ENCODE data around the gene CDK5R1.
"Not testable (repeated sequence)": the region's sequence is repeated elsewhere in the genome, so short reads cannot be mapped to it uniquely, and the experiment has no call there.

Gene CDK5R1

DNA sequence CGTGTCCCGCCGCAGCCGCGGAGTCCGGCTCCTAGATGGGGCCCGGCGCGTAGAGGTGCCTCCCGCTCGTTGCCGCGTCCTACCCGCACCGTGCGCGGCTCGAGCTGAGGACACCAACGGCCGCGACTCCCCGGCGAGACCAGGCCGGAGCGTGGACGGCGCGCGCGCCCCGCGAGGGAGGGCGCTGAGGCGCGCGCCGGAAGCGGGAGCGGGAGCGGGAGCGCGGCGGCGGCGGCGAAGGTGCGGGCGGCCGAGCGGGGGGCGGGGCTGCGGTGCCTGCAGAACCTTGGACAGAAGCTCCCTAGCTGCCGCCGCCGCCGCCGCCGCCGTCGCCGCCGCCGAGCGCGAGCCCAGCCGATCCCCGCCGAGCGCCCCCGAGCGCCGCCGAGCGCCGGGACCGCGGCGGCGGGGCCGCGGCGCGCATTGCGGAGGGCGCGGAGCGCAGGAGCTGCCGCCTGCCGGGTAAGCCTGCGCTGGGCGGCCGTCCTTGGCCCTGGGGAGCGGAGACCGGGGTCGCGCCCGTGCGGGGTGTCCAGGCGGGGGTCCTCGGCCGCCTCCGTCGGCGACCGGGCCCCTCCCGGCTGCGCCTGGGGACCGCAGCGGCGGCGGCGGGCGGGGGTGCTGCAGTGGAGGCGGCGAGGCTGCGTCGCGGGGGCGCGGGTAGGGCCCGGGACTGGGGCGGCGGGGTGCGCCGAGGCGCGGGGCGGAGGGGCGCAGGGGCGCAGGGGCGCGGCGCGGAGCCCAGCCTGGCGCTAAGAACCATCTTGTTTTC, at the start of gene CDK5R1:
Gene CDK5R1, plus strand, starts transcription at position 293 of the 772 bp plus-strand sequence. CDS start 628 bp downstream, outside the sequence.
- peak; percentile 35 for DNase-seq (ENCODE audit: low read depth)

DNA sequence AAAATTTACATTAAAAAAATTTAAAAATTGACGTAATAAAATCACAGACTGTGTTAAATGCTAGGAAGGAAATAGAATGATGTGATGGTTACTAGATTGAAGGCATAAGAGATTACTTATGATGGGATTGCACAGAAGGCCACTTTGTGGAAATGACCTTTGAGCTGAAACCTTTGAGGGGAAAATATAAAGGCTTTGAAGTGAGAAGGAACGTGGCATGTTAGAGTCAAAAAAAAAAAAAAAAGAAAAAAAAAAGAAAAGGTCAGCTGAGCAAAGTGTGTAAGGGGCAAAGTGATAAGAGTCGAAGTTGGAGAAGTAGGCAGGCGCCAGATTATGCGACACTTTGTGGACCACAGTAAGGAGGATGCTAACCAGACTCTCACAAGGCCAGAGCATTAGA, 46.1 kb upstream of the CDK5R1 start:
- DNase-seq (ENCODE audit: low read depth) = no peak

GRCh38 chr17:32441886-32442285, 44.9 kb upstream of the CDK5R1 start:
- no peak for DNase-seq (ENCODE audit: low read depth)

DNA sequence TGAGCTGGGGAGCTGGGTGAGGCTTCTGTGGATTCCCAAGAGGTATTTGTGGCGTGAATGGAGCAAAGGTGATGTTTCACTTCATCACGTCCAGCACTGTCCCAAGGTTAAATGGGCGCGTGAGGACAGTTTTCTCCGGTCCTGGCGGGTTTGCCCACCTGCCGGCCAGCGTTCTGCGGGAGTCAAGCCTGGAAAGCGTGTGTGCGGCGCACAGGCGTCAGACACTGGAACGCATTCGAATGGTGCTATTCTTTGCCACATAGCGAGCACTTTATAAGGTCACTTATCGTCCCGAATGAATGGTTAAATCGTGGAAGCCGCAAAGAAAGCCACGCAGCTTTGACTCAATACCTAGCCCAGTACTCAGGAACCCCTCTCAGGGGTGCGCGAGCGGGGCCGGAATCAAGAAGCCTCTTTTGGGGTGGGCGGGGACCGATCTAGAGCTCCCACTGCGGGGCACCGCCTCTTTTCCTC, 42.9 kb upstream of the CDK5R1 start:
- DNase-seq (ENCODE audit: low read depth) = no peak

GRCh38 chr17:32444301-32445073, 42.3 kb upstream of the CDK5R1 start, which contains the start of gene PSMD11:
Gene PSMD11 (plus strand): TSS chr17:32444510. CDS start chr17:32444524, 14 bp downstream.
- peak; percentile 96 for DNase-seq (ENCODE audit: low read depth)

DNA sequence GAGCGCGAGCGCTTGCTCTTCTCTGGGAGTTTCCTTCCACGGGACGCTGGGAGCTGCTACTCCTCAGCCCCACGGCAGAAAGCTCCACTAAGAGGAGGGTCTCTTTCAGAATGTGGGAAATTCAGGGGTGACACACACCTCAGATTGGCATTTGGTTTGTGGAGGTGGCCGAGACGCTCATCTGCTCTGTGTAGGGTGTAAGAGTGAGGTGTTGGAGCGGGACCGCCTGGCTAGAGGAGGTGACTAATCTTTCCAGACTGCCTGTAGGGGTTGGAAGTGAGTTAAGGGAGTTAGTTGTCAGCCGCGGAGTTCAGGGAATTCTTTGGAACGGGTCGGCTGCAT, 41.7 kb upstream of the CDK5R1 start:
- no peak for DNase-seq (ENCODE audit: low read depth)

- no peak for DNase-seq (ENCODE audit: low read depth)
Measured at GRCh38 chr17:32445497-32445896, 41.3 kb upstream of the CDK5R1 start.

DNA sequence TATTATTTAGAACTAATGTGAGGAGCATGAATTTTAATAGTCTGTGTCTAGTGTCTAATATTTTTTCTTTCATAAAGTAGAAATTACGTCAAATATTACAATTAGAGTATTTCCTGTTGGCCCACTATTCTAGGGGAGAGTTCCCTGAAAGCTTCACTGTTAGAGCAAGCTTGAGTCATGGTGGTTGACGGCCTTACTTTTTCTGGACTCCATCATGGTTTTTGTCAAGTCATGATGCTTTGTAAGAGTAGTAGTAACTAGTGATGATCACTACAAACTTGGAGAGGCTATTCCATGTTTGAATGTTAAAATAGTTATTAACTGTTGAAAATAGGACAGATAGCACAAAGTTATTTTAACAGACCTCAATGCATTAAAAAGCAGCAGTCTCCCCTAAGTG, 40.8 kb upstream of the CDK5R1 start:
- DNase-seq (ENCODE audit: low read depth) = no peak

- DNase-seq (ENCODE audit: low read depth) = no peak
Measured at GRCh38 chr17:32446949-32447348, 39.8 kb upstream of the CDK5R1 start.

DNA sequence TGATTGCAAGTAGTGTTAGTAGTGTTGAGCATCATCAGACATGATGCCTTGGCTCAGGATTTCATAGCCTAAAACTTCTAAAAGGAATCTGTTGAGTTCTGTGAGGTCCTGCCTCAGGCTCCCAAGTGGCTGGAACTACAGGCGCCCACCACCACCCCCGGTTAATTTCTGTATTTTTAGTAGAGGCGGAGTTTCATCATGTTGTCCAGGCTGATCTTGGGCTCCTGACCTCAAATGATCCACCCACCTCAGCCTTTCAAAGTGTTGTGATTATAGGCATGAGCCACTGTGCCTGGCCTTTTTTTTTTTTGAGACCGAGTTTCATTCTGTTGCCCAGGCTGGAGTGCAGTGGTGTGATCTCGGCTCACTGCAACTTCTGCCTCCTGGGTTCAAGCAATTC, 36.8 kb upstream of the CDK5R1 start:
- no peak for DNase-seq (ENCODE audit: low read depth)

- DNase-seq (ENCODE audit: low read depth) = not testable (repeated sequence)
Measured at GRCh38 chr17:32450379-32450778, 36.4 kb upstream of the CDK5R1 start.

GRCh38 chr17:32451879-32452278, 34.9 kb upstream of the CDK5R1 start:
- DNase-seq (ENCODE audit: low read depth) = no peak

GRCh38 chr17:32452281-32452680, 34.5 kb upstream of the CDK5R1 start:
- DNase-seq (ENCODE audit: low read depth) = no peak

- DNase-seq (ENCODE audit: low read depth) = no peak
Measured at GRCh38 chr17:32453370-32453769, 33.4 kb upstream of the CDK5R1 start.

- DNase-seq (ENCODE audit: low read depth) = no peak
Measured at GRCh38 chr17:32458371-32458770, 28.4 kb upstream of the CDK5R1 start.

- DNase-seq (ENCODE audit: low read depth) = no peak
Measured at GRCh38 chr17:32460054-32460453, 26.7 kb upstream of the CDK5R1 start.

GRCh38 chr17:32461498-32461852, 25.3 kb upstream of the CDK5R1 start:
- no peak for DNase-seq (ENCODE audit: low read depth)

DNA sequence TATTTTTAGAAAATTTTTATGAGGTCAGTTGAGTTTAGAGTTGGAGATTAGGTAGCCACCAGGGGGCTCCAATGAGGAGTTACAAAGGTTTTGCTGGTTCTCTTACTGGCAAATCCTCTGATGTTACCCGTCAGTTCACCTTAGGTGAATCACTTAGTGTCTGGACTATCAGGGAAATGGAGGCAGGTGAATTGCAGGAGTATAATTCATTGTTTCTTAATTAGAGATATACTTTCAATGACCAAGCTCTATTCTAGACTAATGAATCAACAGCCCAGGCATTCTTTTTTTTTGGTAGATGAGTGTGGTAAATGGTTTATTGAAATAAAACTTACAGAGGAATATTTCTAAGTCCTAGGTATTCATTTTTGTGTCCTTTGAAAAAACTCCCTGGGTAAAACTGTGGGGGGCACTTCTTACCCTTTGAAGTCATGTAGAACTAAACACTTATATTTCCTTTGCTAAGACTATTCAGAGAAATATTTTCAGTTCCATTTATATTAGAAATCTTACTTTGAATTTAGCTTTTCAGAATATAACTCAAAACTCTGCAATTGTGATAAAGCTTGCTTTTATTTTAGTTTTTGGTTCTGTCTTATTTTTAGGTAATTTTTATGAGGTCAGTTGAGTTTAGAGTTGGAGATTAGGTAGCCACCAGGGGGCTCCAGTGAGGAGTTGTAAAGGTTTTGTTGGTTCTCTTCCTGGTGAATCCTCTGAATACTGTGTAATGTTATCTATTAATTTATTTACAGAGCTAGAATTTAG, 24.8 kb upstream of the CDK5R1 start:
- DNase-seq (ENCODE audit: low read depth) = peak; percentile 49

DNA sequence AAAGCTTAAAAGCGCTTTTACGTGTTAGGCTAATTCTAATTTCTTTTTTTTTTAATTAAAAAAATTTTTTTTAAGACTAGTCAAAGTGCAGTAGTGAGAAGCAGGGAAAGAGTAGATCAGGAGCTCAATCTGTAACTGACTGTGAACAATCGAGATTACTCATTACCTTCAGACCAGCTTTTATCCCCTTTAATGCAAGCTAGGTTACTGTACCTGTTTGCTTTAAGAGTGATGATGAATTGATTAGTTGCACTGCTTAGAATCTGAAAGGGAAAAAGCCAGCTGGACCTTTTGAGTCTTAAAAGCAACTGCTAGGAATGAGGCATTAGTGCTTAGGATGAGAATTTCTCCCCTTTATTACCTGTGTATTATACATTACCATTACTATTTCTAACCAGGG, 23.5 kb upstream of the CDK5R1 start:
- no peak for DNase-seq (ENCODE audit: low read depth)

GRCh38 chr17:32464374-32464773, 22.4 kb upstream of the CDK5R1 start:
- DNase-seq (ENCODE audit: low read depth) = no peak

GRCh38 chr17:32467949-32468348, 18.8 kb upstream of the CDK5R1 start:
- no peak for DNase-seq (ENCODE audit: low read depth)

DNA sequence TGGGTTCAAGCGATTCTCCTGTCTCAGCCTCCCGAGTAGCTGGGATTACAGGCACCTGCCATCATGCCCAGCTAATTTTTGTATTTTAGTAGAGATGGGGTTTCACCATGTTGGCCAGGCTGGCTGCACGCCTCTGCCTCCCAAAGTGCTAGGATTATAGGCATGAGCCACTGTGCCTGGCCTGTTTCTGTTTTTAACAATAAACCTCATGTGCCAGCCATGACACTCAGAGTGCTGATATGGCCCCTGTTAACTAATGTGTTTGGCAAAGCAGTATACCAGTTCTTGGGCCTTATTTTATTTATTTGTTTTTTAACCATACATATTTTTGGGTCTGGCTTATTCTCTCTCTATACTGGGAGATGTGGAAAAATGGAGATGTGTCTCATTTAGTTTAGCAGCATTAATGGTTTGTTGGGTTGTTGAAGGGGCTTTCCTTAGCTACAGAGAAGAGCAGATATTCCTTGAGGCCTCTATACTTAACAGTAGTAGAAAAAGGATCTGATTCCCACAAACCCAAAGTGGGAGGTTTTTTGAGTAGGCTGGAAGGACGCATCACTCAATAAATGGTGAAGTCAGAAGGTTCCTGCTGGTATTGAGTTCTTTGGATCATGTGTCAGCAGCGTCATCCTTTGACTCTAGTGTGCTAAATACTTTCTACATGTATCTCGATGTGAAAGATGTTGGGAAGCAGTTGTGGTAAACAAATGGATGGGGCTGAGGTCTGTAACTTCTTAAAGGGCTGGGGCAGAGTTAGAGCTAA, 16.2 kb upstream of the CDK5R1 start:
- DNase-seq (ENCODE audit: low read depth) = no peak

Measured in stimulated activated CD8-positive, alpha-beta memory T cell treated with anti-CD3 and anti-CD28 coated beads, Interleukin-15, amount 100 ng/mL, for 1 hour (primary cell).